SIG-M5 (cell line): ENCODE measurements around the gene PHTF2.

Experiments
- DNase-seq: peaks from one replicate; lab custom pipeline; 2025; lab: John Stamatoyannopoulos, UW

PHTF2 gene

DNA sequence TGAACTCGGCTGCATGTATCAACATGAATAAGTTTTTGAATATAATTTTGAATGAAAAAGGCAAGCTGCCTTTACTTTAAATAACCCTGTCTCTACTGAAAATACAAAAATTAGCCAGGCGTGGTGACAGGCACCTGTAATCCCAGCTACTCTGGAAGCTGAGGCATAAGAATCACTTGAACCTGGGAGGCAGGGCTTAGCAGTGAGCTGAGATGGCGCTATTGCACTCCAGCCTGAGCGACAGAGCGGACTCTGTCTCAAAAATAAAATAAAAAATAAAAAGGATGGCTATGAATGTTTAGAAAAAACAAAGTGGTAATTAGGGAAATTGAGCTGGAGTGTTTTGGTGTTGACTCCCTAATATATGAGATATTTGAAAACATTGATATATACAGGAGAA, 133.3 kb downstream of the PHTF2 start:
- no peak for DNase-seq

DNA sequence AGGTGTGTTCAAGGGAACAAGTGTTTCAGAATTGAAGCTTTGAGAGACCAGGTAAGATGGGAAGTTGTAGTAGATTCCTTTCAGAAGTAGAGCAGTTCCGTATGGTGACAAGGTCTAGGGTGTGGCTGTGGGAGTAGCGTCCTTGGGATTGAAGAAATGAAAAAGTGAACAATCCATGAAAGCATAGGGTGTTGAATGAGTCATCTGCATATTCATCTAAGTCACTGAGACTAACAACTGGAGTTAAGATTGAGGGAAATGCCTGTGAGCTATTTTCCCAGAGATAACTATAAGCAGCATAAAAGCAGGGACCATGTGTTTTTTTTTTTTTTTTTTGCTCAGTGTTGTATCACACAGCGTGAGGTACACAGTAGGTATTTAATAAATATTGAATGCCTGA, 134.8 kb downstream of the PHTF2 start:
- DNase-seq, result no peak

DNA sequence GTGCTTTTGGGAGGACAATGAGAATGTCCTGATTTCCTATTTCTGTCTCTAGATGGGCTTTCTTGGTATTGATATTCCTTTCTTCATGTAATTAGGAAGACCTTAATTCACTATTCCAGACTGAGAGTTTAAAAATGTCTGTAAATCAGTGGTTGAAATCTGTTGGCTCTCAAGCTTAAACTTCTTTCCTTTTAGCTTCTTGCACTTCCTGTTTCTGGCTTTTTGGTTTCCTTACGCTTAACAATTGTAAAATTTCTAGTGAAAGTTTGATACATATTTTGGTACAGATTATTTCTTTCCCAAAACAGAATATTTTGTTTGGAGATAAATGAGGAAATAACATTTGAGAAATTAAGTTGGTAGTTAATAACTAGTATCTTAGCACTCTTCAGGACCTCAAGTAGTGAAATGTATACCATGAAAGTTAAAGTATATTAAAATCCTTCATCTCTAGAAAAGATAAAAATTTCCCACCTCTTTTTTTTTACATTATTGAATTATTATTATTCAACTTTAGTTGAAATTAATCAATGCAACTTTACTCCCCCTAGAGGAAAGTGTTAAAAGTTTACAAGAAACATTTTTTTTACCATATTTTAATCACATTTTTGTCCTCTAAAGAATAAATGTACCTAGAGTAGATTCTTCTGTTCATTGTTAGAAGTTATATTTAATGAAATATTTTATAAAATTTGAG, 137.2 kb downstream of the PHTF2 start:
- no peak for DNase-seq

DNA sequence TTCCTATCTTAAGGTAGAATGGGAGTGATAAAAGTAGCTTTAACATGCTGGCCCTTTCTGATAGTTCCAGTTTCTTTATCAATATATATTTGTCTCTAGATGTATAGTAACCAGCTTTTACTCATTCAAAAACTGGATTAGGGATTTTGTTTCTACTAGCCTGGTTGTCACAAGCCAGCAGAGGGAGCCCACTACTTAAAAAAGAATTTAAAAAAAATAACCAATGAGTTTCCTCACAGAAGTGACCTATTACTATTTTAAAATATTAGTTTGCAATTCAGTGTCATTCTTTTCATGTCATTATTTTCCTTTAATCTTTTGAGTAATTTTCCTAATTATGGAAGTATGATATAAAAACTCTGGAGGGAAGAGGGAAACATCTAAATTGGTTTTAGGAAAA, 142.1 kb downstream of the PHTF2 start:
- no peak for DNase-seq

DNA sequence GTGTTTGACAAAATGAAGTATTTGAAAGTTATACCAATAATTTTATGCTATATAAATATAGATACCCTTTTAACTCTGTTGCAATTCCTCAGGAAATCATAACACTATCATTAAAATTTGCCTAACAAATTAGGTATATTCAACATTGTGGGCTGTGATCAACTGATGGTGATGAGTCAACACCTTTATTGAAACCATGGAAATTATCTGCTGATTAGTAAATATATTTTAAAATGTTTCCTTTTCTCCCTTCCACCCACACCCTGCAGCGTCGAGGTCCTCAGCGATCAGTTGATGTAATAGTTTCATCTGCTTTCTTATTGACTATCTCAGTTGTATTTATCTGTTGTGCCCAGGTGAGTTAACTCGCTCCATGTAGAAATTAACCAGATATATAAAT, 143.9 kb downstream of the PHTF2 start:
- no peak for DNase-seq

DNA sequence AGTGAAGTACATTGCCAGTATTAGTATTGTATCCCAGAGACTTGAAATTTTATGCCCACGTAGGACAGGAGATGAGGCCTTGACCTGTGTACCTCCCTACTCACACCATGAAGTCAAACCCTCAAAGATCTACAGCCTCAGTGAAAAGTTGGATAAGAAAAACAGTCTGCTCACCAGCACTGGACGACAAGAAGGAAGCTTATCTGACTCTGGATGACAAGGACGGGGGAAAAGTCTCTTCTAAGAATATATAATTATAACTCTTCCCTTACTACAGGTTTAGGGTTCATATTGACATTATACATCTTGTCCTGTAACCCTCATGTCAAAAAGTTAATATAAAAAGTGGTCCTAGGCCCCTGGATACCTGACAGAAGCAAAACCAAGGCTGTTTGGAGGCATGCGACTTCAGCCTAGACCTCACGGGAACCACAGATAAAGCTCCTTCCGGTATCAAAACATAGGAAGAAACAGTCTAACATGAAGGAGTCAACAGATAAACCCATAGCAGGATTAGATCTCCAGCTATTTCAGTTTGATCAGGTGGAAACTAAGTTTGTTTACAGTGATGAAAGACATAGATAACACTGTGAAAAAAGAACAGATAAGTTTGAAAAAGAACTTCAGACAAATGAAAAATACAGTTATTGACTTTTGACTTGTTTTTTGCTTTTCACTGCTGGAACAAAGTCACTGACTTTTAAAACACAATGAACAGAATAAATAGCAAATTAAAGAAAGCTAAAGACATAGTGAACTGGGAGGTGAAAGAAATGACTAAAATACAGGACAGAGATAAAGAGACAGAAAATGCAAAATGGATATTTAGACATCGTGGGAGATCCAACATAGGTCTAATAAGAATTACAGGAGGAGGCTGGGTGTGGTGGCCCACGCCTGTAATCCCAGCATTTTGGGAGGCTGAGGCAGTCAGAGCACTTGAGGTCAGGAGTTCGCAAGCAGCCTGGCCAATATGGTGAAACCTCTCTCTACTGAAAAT, 145.9 kb downstream of the PHTF2 start:
- DNase-seq, result no peak

DNA sequence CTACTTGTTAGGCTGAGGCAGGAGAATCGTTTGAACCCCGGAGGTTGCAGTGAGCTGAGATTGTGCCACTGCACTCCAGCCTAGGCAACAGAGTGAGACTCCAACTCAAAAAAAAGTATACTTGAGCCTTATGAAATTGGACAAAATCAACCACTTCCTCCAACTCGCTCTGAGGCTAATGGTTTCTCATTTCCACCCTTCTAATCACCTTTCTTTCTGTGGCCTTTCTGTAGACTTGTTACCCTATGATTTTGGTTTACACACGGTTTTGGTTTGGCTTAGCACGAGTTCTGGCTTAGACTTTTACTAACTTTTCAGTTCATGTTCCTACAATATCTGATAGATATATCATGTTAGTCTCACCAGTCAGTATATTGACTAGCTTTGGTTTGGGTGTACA, 152.0 kb downstream of the PHTF2 start:
- no peak for DNase-seq

DNA sequence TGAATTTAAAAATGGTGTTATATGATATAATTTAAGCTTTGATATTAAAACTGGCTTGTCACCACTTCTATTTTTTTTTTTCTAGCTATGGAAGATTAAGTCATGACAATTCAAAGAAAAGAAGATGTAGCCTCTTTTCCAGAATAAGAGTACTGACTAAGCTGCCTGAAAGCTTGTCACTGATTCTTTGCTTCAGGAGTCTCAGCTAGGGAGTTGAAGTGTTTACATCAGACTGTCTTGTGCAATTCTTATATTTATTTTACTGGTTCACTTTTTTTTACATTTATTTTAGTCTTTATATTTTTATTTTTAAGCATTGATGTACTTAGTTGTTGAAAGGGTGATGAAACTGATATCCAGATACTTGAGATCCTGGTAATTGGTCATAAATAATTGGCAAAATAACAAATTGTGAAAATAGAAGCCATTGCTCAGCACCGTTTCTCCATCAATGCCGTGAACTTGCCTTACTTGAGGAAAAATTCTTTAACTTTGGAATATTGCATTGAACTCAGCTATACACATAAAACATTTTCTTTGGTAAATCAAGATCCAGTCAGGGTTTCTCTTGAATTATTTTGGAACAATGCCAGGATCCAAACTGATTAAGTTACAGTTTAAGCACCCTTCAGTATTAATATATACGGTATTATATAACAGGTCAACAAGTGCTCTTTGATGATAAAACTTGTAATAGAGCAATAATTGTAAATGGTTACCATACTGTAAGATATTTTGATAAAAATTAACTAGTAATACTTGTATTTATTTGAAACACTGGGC, 156.4 kb downstream of the PHTF2 start:
- no peak for DNase-seq

DNA sequence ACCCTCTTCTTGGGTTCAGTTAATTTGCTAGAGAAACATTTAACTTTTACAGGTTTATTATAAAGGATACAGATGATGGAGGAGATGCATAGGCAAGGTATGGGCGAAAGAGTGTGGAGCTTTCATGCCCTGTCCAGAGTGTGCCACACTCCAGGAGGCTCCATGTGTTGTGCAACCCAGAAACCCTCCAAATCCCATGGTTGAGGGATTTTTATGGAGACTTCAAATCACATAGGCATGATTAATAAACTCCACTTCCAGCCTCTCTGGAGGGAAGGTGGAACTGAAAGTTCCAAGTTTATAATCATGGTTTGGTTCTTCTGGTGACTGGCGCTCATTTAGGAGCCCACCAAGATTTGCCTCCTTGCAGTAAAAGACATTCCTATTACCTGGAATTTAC, 159.9 kb downstream of the PHTF2 start:
- no peak for DNase-seq

DNA sequence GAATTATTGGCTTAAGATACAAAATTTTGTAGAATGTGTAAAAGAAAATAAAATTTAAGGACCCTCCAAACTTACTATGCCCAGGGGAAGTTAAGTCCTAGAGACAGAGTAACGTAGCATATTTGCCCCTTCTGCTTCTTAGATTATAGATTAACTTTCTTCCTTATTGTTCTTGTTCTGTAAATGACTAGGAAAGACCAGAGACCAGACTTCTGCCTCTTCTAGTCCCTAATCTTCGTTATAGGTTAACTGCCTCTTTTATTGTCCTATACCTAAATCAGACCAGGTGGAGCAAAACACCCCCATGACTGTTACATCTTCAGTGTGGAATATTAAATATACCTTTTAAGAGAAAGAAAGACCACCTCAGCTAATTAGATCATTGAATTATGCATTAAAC, 160.5 kb downstream of the PHTF2 start:
- DNase-seq, result no peak

DNA sequence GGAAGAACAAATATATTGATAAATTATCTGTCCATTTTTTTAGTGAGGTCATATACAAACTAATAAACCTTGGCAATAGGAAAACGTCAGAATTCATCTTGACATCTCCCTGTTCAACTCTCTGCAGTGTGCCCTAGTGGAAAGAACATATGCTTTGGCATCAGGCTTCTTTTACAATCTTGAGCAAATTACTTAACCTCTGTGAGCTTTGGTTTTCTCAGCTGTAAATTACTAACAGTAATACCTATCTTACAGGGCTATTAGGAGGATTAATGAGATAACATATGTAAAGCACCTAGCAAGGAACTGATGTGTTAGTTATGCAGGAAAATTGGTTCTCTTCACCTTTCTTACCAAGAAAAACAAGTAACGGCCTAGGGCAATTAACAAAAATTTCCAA, 161.8 kb downstream of the PHTF2 start:
- no peak for DNase-seq

DNA sequence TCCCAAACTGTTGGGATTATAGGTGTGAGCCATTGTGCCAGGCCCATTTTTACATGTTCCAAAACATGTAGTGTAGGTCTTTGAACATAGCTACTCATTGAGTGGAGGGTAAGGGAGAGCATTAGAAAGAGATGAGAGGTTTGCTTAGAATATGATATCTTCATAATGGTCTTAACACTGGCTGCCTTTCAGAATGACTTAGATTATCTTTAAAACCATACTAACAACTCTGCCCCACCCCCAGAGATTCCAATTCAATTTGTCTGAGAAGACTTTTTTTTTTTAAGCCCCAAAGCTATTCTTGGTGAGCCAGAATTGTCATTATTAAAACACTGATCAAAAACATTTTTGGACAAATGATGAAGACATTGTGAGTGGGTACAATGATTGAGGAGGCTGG, 168.9 kb downstream of the PHTF2 start:
- no peak for DNase-seq

DNA sequence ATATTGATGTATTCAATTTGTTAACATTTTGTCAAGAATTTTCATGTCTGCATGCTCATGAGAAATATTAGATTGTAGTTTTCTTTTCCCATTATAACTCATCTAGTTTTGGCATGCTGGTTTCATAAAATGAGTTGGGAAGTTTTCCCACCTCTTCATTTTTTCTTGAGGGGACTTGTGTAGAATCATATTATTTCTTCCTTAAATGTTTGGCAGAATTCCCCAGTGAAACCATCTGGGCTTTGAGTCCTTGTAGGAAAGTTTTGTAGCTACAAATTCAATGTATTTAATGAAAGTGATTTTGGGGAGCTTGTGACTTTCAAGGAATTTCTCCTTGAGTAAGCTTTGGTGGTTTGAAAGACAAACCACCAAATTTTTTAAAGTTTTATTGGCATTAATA, 173.2 kb downstream of the PHTF2 start:
- no peak for DNase-seq

DNA sequence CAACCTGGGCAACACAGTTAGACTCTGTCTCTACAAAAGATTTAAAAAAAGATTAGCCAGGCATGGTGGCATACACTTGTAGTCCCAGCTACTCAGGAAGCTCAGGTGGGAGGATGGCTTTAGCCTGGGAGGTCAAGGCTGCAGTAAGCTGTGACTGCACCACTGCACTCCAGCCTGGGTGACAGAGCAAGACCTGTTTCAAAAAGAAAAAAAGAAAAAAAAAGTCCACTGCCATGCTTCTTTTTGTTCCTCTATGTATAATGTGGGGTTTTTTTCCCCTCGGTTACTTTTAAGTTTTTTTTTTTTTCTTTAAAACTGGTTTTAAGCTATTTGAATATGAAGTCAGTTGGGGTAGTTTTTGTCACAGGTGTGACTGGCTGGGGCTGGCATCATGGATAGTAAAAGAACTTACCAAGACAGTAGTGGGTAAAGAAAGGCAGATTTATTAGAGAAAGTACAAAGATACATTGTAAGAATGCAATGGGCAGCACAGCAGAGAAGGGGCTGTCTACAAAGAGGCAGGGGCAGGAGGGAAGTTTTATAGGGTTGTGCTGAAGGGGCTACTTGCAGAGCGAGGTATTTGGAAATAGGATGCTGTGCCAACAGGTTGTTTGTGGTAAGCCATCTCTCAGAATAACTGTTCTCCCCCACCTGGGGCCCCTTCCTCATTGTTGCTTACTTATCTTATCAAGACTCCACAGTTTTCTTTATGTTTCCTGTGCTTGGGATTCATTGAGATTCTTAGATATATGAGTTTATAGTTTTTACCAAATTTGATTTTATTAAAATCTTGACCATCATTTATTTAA, 177.3 kb downstream of the PHTF2 start:
- DNase-seq, result no peak

DNA sequence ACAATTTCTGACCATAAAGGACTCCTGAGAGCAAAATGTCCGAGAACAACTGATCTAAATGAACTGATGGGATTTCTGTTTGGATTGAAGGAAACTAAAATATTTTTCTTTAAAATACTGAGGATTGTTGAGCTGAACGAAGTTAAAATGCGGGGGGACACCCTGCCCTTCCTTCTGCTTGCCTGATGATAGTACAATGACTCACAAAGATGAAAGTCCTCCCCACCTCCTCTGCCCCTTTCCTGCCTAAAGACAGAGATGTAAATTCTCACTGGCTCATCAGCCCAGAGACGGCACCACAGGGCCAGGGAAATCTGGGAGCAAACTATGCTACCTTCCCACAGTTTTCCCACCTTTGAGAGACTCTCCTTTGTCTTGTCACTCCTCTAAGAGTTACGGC, 180.6 kb downstream of the PHTF2 start:
- no peak for DNase-seq

DNA sequence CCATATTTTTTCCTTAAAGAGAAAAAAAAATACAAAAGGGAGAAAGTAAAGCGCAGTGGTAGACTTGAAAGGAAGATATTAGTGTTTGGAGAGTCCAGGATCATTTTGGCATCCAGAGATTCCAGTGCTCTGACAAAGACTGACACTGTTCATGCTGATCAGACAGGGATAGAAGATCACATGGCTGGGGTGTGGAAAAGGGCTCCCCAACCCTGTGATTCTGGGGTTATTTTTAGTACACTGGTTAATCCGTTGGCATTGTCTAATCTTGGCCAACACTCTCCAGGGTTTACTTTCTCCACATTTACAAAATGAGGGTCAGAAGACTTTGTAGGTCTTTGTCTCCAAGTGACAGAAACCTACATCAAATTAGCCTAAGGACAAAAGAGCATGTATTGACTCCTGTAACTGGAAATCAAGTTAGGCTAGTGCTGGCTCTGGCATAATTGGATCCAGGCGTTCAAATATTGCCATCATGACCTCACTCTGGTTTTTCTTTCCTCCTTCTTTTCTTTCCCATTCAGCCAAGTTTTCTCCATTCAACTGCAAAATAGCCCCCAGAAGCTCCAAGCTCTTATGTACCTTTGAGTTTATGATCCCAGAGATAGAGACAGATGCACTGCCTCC, 181.6 kb downstream of the PHTF2 start:
- no peak for DNase-seq

DNA sequence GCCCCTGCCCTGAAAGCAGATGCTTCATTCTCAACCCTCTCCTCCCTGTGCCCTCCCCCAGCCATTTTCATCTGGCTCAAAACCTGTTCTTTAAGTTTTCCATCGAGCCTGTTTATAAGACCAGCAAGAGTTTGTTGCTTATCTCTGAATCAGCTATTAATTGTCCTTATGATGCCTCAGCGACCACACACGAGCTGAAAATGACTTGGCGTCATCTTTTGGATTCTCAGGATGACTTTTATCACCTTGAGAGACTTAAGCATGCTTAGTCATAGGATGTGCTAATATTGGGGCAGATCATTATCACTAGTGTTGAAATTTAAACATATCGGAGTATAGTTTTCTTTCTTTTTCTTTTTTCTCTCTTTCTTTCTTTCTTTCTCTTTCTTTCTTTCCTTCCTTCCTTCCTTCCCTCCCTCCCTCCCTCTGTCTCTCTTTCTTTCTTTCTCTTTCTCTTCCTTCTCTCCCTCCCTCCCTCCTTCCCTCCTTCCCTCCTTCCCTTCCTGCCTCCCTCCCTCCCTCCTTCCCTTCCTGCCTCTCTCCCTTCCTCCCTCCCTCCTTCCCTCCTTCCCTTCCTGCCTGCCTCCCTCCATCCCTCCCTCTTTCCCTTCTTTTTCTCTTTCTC, 184.5 kb downstream of the PHTF2 start:
- DNase-seq, result no peak

DNA sequence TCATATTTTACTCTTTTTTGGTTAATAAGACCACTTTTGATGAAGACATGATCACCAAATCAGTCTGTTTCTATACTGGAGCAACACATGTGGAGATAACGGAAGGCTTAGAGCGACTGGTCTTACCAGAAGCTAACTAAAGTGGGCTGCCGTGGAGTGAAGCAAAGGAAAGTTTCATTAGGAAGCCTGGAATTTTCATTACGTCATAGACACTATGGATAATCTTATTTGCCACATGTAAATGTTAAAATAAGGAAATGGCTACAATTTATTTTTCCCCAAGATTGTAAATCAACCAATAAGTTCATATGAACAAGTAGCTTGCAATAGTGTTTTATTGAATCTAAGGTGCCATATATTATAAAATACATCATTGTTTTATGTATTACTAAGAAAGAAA, 185.4 kb downstream of the PHTF2 start:
- DNase-seq, result no peak

DNA sequence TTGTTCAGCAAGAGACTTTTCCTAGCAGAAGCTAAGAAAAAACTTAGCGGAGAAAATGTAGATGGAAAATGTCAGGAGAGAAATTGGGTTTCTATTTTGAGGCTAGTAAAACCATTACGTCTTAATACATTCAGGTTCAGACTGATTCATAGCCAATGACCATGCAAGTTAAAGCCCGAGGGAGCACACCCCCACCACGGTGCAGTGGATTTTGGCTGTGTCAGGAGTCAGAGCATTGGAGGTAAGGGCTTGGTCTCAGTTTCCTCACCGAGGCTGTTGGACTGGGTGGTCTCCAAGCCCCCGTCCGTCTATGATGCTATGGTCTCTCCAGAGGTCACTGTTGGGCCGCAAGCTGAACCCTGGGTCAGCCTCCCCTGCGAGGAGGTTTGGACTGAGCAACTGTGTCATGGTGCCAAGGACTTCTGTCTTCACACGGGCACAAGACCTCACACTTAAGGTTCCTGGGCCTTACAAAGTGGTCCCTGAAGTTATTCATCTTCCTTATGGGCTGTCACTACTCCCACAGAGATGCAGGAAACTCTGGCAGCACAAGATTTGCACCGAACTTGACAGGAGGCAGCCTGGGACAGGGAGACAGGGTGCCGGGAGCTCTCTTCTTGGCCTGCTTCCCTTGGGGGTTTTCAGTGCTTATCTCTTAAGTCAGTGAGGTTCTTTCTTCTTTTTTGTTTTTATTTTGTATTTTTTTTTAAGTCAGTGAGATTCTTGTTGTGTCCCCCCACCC, 186.8 kb downstream of the PHTF2 start:
- DNase-seq, result no peak

DNA sequence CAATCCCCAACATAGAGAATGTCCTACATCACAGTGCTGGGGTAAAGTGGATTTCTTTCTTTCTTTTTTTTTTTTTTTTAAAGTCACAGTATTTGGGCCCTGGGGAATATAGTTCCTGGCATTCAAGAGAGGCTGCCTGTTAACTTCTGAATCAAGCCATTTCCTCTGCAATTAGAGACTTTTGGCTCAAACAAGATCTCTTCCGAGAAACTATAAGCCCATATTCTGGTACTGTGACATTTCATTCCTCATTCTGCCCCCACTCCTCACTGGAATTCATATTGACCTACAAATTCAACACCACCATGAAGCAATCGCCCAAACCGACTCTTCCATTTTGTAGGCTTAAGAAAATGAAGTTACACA, 187.4 kb downstream of the PHTF2 start:
- no peak for DNase-seq
